Keratinocyte (primary cell): ENCODE results near the gene ARHGDIA. TPM values are rescaled to one million over a fixed set of nuclear protein-coding genes. Genes with fewer than 3 reads are reported as not detected.
A peak's percentile ranks its signal among the peaks of the same experiment; 100 is the strongest.

Experiments
- DNase-seq: peaks from one replicate; pipeline ENCODE4 v3.0.0-alpha.2; 2011; ENCODE audit warnings: low read depth, missing footprints, low spot score
- FAIRE-seq: peaks from 2 replicates; lab custom pipeline; 2011; peaks lifted over from hg19 to GRCh38; lab: Jason Lieb, UNC
- H2AFZ ChIP-seq: 2 replicates; pipeline ENCODE4 v1.6.0; 2012; ENCODE audit warnings: low read length, control low read depth, inconsistent platforms; ENCODE audit not compliant: control insufficient read depth
- H3K27ac ChIP-seq: 2 replicates; pipeline ENCODE4 v1.5.1; 2011; ENCODE audit warnings: low read length; ENCODE audit not compliant: control insufficient read depth, insufficient read depth
- H3K27me3 ChIP-seq: 3 replicates; pipeline ENCODE4 v1.6.0; 2011; ENCODE audit warnings: low read length; ENCODE audit not compliant: control insufficient read depth, insufficient read depth; ENCODE audit errors: extremely low read depth
- H3K36me3 ChIP-seq, 2 experiments: 2 replicates in 1 of 2; 3 replicates in 1 of 2; pipeline ENCODE4 v1.5.1; 2011; ENCODE audit warnings: low read length in 2 of 2, mild to moderate bottlenecking in 1 of 2; ENCODE audit not compliant: control insufficient read depth in 2 of 2, insufficient read depth in 2 of 2; ENCODE audit errors: extremely low read depth in 1 of 2
- H3K4me1 ChIP-seq: 3 replicates; pipeline ENCODE4 v1.5.1; 2011; ENCODE audit warnings: low read length; ENCODE audit not compliant: control insufficient read depth, insufficient read depth; ENCODE audit errors: extremely low read depth
- H3K4me2 ChIP-seq: 3 replicates; pipeline ENCODE4 v1.6.0; 2011; ENCODE audit warnings: low read depth, low read length; ENCODE audit not compliant: control insufficient read depth, insufficient read depth; ENCODE audit errors: extremely low read depth
- H3K4me3 ChIP-seq, 3 experiments: fragments of 200-600 bp in 1 of 3; sonication (generic) in 1 of 3; 2 replicates in 2 of 3; 3 replicates in 1 of 3; pipeline ENCODE4 v1.5.1; 2011 to 2016; ENCODE audit warnings: low read length in 3 of 3, mild to moderate bottlenecking in 3 of 3, control low read depth in 2 of 3, inconsistent platforms in 1 of 3, low read depth in 1 of 3, mixed read lengths in 1 of 3, mixed run types in 1 of 3, moderate library complexity in 1 of 3; ENCODE audit not compliant: control insufficient read depth in 2 of 3, insufficient read depth in 2 of 3; ENCODE audit errors: extremely low read depth in 1 of 3
- H3K79me2 ChIP-seq: 2 replicates; pipeline ENCODE4 v1.6.0; 2012; ENCODE audit warnings: low read length; ENCODE audit not compliant: control insufficient read depth, insufficient read depth
- H3K9ac ChIP-seq: 3 replicates; pipeline ENCODE4 v1.6.0; 2011; ENCODE audit warnings: low read length; ENCODE audit not compliant: control insufficient read depth, insufficient read depth; ENCODE audit errors: extremely low read depth
- H3K9me1 ChIP-seq: 3 replicates; pipeline ENCODE4 v1.6.0; 2011; ENCODE audit warnings: low read length; ENCODE audit not compliant: control insufficient read depth, insufficient read depth; ENCODE audit errors: extremely low read depth
- H3K9me3 ChIP-seq: 2 replicates; pipeline ENCODE4 v1.5.1; 2012; ENCODE audit warnings: low read depth, low read length; ENCODE audit not compliant: control insufficient read depth
- H4K20me1 ChIP-seq: 3 replicates; pipeline ENCODE4 v1.6.0; 2011; ENCODE audit warnings: low read length; ENCODE audit not compliant: control insufficient read depth, insufficient read depth; ENCODE audit errors: extremely low read depth
- CTCF ChIP-seq, 3 experiments: IDR thresholded peaks in 1 of 3; conservative IDR thresholded peaks in 1 of 3; optimal IDR thresholded peaks in 1 of 3; 2 replicates in 2 of 3; 3 replicates in 1 of 3; pipeline versions ENCODE3 to v1.5.1; 2011; ENCODE audit warnings: low read length in 3 of 3, mild to moderate bottlenecking in 3 of 3, moderate library complexity in 2 of 3, control low read depth in 1 of 3, inconsistent platforms in 1 of 3; ENCODE audit not compliant: insufficient read depth in 2 of 3; ENCODE audit errors: extremely low read depth in 1 of 3
- EZH2 ChIP-seq: IDR thresholded peaks from one replicate; pipeline ENCODE4 v1.6.1; 2012; ENCODE audit warnings: inconsistent platforms, mild to moderate bottlenecking, low read length, moderate library complexity
- dilution Hi-C: fragments of 300-500 bp; cut with MboI; formaldehyde crosslinking; loops from one replicate; pipeline ENCODE4 v1.7.0; 2020; ENCODE audit warnings: low sequenced_read_pairs; ENCODE audit not compliant: extremely low pct_ligation_motif_present
- polyA plus RNA-seq, 5 experiments: library from polyadenylated mRNA; depleted of rRNA in 3 of 5; stranded (reverse) in 3 of 5; stranded (forward) in 1 of 5; unstranded in 1 of 5; fragments of >200 nt; gene quantifications; 1 replicate in 1 of 5; 2 replicates in 3 of 5; 3 replicates in 1 of 5; pipeline versions ENCODE4 v1.2.1 to v1.2.3, GENCODE V29; 2011 to 2012; ENCODE audit warnings: missing spikeins in 2 of 5, low read depth in 1 of 5, low replicate concordance in 1 of 5

Gene ARHGDIA
- polyA plus RNA-seq, 1 donor (not counting 4 experiments of a cell fraction or from before 2014, with no cell fraction given) = 65.7 TPM

- dilution Hi-C loops = no loop called here
- no peak overlapping the region for H3K27ac ChIP-seq
- no peak for DNase-seq
Observed at GRCh38 chr17:81839301-81839700, 31.8 kb downstream of the ARHGDIA start.

GRCh38 chr17:81838753-81839255 is 32.3 kb downstream of the ARHGDIA start:
- DNase-seq (no peak), FAIRE-seq (no peak)
- no peaks in the 10 kb centered on the region for H3K27me3 ChIP-seq
- no peaks in the 10 kb centered on the region for H3K9me3 ChIP-seq
- H3K4me2 ChIP-seq = no peak overlapping the region
- H3K36me3 ChIP-seq = peaks cover 9 to 17% of the 10 kb centered on the region in 2 experiments
- H3K9ac ChIP-seq = no peak overlapping the region
- TF ChIP-seq CTCF (optimal IDR thresholded peaks at IDR 0.05 in 1 of 3, IDR thresholded peaks at IDR 0.05 in 1 of 3, conservative IDR thresholded peaks at IDR 0.05 in 1 of 3; ENCODE audit: extremely low read depth in 1 of 3, insufficient read depth in 2 of 3, low read length in 3 of 3) (no peak), EZH2 (no peak)
- dilution Hi-C loops = no loop called here
- no peak overlapping the region for H3K27ac ChIP-seq
- H3K9me1 ChIP-seq = no peaks in the 10 kb centered on the region
- H3K4me3 ChIP-seq = no peak overlapping the region
- H3K4me1 ChIP-seq = peaks cover 37% of the 10 kb centered on the region
- no peaks in the 10 kb centered on the region for H3K79me2 ChIP-seq
- no peak overlapping the region for H2AFZ ChIP-seq
- no peaks in the 10 kb centered on the region for H4K20me1 ChIP-seq

More at GRCh38 chr17:81839301-81839700, 31.8 kb downstream of the ARHGDIA start:
- TF ChIP-seq CTCF (optimal IDR thresholded peaks at IDR 0.05 in 1 of 3, IDR thresholded peaks at IDR 0.05 in 1 of 3, conservative IDR thresholded peaks at IDR 0.05 in 1 of 3; ENCODE audit: extremely low read depth in 1 of 3, insufficient read depth in 2 of 3, low read length in 3 of 3) (no peak), EZH2 (no peak)
- Histone ChIP-seq H3K4me1 (peaks cover 36% of the 10 kb centered on the region), H4K20me1 (no peaks in the 10 kb centered on the region), H3K36me3 (peaks cover 12 to 22% of the 10 kb centered on the region in 2 experiments), H3K79me2 (no peaks in the 10 kb centered on the region), H3K9me3 (no peaks in the 10 kb centered on the region), H2AFZ (peak overlapping the region; percentile 16), H3K9ac (no peak overlapping the region), H3K9me1 (no peaks in the 10 kb centered on the region), H3K4me3 (no peak overlapping the region), H3K4me2 (no peak overlapping the region), H3K27me3 (no peaks in the 10 kb centered on the region)
- FAIRE-seq = no peak
